ENCODE data around the gene BRI3BP.
A peak's percentile ranks its signal among the peaks of the same experiment; 100 is the strongest.

BRI3BP gene, protein sequence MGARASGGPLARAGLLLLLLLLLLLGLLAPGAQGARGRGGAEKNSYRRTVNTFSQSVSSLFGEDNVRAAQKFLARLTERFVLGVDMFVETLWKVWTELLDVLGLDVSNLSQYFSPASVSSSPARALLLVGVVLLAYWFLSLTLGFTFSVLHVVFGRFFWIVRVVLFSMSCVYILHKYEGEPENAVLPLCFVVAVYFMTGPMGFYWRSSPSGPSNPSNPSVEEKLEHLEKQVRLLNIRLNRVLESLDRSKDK

DNA sequence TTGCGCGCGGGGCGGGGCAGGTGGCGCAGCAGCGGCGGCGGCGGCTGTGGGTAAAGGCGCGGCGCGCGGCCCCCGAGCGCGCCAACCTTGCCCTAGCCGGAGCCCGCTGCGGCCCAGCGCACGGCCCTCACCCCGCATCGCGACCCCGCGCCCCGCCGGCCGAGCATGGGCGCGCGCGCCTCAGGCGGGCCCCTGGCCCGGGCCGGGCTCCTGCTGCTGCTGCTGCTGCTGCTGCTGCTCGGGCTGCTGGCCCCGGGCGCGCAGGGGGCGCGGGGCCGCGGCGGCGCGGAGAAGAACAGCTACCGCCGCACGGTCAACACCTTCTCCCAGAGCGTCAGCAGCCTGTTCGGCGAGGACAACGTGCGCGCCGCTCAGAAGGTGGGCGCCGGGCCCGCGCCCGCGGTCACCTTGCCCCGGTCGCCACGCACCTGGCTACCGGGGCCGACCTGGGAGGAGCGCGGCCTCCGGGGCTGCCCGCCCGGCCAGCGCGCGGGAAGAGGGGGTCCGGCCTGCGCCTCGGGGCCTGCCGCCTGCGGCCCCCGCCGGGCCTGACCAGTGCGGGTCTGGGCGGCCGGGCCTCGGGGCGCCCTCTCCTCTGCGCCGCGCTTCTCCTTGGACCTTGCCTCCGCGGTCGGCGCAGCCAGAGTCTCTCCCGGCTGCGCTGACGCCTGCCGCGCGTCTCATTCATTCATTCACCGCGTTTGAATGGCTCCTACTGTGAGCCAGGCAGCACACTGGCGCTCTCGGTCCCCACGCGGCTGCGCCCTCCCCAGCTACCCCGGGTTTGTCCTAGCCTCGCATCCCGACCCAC is at the start of gene BRI3BP:
Gene BRI3BP, plus strand, starts transcription at position 20 of the 811 bp plus-strand sequence. Its CDS starts 146 bp downstream, at position 166.
- DNase-seq (ENCODE audit: low spot score): peak; percentile 29

- DNase-seq (ENCODE audit: low spot score): no peak
Observed at GRCh38 chr12:124946447-124946793, 47.0 kb upstream of the BRI3BP start.

DNA sequence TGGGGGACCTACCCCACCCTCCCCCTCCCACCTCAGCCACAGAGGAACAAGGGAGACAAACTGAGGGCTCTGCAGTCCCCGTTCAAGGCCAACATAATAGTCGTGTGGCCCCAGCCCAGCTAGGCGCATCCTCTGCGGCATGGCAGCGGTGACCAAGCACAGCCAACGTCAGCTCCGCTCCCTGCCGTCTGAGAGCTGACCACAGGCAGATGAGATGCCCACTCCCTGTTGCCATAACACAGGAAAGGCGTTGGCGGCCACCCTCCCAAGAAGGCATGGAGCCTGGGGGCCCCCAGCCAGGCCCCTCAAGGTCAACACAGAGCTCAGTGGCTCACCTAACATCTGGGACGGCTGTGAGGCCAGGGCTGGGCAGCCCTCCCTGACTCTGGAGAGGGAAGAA is 46.4 kb upstream of the BRI3BP start:
- DNase-seq (ENCODE audit: low spot score): no peak

- DNase-seq (ENCODE audit: low spot score): no peak
Observed at GRCh38 chr12:124947561-124948398, 45.7 kb upstream of the BRI3BP start.

DNA sequence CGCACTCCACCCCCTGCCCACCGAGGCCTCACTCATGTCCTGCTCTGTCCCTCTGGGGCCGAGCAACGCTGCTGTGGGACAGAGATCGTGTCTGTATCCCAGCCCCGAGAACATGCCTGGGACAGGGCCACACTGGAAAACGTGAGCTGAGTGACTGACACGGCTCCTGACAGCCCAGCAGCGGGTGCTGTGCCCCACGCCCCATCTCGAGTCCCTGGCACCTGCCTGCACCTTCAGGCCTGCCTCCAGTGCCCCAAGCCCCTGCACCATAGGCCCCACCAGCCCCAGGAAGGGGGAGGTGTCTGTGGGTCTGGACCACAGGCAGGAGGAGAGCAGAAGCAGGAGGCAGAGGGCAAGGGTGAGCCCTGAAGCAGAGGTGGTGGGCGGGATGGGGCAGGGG is 44.4 kb upstream of the BRI3BP start:
- no peak for DNase-seq (ENCODE audit: low spot score)

- no peak for DNase-seq (ENCODE audit: low spot score)
Observed at GRCh38 chr12:124949779-124950728, 43.4 kb upstream of the BRI3BP start.

DNA sequence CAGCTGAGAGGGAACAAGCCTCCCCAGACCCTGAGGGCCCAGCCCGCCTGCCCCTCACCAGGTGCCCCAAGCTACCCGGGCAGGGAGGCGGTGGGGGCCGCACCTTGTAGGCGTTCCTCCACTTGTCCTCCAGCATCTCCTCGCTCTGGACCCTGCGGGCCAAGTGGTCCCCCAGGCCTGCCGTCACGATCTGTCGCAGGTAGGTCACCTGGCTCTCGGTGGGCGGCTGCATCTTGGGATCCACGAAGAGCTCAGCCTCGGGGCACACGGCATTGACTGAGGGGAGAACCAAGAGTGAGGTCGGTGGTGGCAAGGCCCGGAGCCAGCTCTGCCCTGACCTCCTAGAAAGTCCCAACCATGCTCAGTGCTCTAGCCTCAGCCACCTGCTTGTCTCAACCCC is 41.1 kb upstream of the BRI3BP start:
- no peak for DNase-seq (ENCODE audit: low spot score)

DNA sequence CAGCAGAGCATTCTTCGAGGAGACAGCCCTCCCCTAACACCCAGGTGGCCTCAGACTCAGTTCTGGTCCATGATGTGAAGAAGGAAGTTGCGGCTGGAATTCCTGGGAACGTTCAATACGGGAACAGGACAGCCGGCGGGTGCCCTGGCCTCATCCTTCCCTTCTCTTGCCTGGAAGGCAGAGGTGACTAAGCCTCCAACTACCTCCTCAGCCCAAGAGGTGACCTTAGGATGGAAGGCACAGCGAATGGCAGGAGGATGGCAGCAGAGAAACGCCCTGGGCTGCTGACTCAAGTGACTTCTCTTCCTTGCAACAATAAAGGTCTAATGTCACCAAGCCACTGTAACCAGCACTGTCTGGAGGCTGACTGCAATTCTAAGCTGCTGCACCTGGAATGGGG is 40.6 kb upstream of the BRI3BP start:
- DNase-seq (ENCODE audit: low spot score): no peak

- no peak for DNase-seq (ENCODE audit: low spot score)
Observed at GRCh38 chr12:124953689-124954405, 39.6 kb upstream of the BRI3BP start.

- DNase-seq (ENCODE audit: low spot score): no peak
Observed at GRCh38 chr12:124954771-124955170, 38.7 kb upstream of the BRI3BP start.

- DNase-seq (ENCODE audit: low spot score): no peak
Observed at GRCh38 chr12:124956571-124956970, 36.9 kb upstream of the BRI3BP start.

DNA sequence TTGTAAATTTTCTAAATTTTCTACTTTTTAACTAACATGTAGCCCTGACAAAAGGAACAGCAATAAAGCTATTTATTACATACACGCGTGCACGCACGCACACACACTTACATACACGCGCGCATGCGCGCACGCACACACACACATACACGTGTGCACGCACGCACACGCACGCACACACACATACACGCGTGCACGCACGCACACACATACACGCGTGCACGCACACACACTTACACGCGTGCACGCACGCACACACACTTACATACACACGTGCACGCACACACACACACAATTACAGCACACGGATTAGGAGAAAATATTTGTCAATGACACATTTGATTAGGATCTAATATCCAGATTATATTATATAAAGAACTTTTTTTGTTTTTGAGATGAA is 32.4 kb upstream of the BRI3BP start:
- DNase-seq (ENCODE audit: low spot score): no peak

GRCh38 chr12:124963211-124963610 is 30.2 kb upstream of the BRI3BP start:
- DNase-seq (ENCODE audit: low spot score): no peak

DNA sequence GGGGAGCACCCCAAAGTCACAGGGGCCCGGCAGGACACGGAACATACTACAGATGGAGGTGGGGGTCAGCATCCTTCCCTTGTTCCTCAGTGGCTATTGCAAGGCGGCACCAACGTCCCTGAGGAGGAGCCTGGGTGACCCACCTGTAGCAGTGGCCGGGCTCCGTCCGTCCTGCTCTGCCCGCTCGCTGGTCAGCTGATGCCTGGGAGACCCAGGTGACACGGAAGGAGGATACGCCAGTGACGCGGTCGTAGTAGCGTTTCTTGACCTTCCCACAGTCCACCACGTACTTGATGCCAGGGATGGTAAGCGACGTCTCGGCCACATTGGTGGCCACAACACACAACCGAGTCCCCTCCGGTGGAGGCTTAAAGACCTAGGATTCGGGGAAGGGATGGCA is 29.2 kb upstream of the BRI3BP start:
- no peak for DNase-seq (ENCODE audit: low spot score)

DNA sequence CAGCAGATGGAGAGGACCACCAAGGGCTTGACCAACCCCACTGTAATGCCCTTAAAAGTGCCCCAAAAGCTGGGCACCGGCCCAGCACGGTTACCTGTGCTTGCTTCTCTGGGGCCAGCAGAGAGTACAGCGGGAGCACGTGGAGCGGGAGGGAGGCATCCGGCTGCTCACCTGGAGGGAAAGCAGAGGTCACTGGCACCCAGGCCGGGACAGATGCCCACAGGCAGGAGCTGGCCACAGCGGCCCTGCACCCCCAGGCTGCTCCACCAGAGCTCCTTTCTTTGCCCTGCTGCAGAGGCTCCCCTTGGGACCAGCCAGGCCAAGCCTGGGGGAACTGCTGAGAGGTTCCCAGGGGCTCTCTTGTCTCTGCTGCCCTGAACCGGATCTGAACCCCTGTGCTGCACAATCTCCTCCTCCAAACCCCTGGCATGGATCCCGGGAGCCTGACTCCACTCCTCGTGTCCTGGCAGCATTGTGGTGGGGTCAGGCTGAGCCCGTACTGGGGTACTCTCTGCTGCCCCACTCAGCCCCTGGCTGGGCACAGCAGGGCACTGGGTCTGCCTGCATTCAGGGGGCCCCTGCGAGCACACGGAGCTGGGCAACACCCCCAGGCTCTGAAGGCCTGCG is 28.5 kb upstream of the BRI3BP start:
- no peak for DNase-seq (ENCODE audit: low spot score)

DNA sequence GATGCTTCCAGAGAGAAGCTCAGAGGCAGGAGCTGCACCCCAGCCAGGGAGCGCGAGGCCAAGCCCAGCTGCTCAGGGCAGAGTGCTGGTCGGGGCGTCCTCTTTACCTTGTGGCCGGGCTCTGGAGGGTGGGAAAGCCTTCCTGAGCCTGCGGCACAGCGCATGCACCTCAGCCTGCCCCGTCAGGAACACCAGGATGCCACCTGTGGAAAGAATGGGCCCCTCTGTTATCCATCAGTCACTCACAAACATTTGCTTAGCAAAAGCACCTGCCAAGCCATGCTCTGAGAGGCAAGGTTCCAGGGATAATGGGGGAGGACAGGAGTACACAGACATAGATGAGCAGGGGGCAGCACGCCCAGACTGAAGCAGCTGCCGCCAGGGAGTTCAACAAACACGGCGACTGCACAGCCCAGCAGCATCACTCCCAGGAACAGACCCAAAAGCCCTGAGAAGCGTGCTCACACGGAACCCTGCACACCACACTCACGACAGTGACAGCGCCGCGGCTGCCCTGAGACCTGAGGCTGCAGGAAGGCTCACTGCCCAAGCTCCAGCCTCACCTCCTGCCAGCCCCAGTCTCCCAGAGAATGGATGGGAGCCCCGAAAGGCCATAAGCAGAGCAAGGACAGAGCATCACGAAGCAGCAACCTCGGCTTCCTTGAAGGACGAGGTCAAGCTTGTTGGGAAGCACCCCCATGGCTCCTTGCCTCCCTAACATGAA is 26.3 kb upstream of the BRI3BP start:
- no peak for DNase-seq (ENCODE audit: low spot score)

GRCh38 chr12:124968656-124969055 is 24.8 kb upstream of the BRI3BP start:
- DNase-seq (ENCODE audit: low spot score): no peak

GRCh38 chr12:124970647-124971402 is 22.6 kb upstream of the BRI3BP start:
- no peak for DNase-seq (ENCODE audit: low spot score)

DNA sequence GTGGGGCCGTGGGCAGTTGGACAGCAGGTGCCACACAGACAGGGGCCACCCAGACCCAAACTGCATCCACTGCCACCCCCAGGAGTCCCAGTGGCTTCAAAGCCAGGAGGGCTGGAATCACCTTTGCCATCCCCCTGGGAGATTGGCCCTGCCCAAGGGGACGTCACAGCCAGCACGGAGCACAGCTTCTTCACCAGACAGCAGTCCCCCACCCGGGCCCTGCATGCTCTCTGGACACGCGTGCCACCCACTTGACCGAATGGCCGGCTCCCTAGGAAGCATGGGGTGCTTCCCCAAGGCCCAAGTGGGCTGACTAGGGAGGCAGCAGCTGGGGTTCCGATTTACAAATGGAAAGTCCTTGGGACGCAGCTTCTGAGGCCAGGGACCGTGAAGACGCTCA is 21.8 kb upstream of the BRI3BP start:
- no peak for DNase-seq (ENCODE audit: low spot score)
